Stimulated activated memory B cell treated with anti-CD40 and anti-IgM and Interleukin-4, amounts not matched to agents 10 μg/mL and 1 μg/mL and 100 μg/mL, for 72 hours (primary cell): ENCODE data around the gene TTLL1.
A peak's percentile ranks its signal among the peaks of the same experiment; 100 is the strongest.
"Not testable (repeated sequence)": the region's sequence is repeated elsewhere in the genome, so short reads cannot be mapped to it uniquely, and the experiment has no call there.

Experiments
- ATAC-seq: fragments of 150-1000 bp; cut with Tn5 transposase; 2 replicates; pipeline ENCODE4 v1.10.0; 2021
- H3K27ac Mint-ChIP-seq: one replicate; pipeline ENCODE4 v1.8.0; 2022; ENCODE audit warnings: mild to moderate bottlenecking, mixed read lengths
- H3K27me3 Mint-ChIP-seq: one replicate; pipeline ENCODE4 v1.8.0; 2022; ENCODE audit warnings: mixed read lengths
- H3K36me3 Mint-ChIP-seq: one replicate; pipeline ENCODE4 v1.8.0; 2022; ENCODE audit warnings: mixed read lengths
- H3K4me1 Mint-ChIP-seq: one replicate; pipeline ENCODE4 v1.8.0; 2022; ENCODE audit warnings: mixed read lengths
- H3K4me3 Mint-ChIP-seq: one replicate; pipeline ENCODE4 v1.8.0; 2022; ENCODE audit warnings: mild to moderate bottlenecking, moderate library complexity, mixed read lengths
- H3K9me3 Mint-ChIP-seq: one replicate; pipeline ENCODE4 v1.8.0; 2022; ENCODE audit warnings: mixed read lengths

TTLL1 gene

GRCh38 chr22:43001271-43002201, 87.7 kb downstream of the TTLL1 start:
- ATAC-seq = peak; percentile 76
- H3K4me3 Mint-ChIP-seq = peak overlapping the region; percentile 7
- peak overlapping the region; percentile 84 for H3K27ac Mint-ChIP-seq
- no peaks in the 10 kb centered on the region for H3K9me3 Mint-ChIP-seq
- no peaks in the 10 kb centered on the region for H3K27me3 Mint-ChIP-seq
- H3K4me1 Mint-ChIP-seq = peaks cover 89% of the 10 kb centered on the region
- peaks cover 6% of the 10 kb centered on the region for H3K36me3 Mint-ChIP-seq

- Mint-ChIP-seq H3K27ac (peak overlapping the region; percentile 84), H3K36me3 (peaks cover 6% of the 10 kb centered on the region), H3K4me3 (peak overlapping the region; percentile 49), H3K9me3 (no peaks in the 10 kb centered on the region), H3K27me3 (no peaks in the 10 kb centered on the region), H3K4me1 (peaks cover 88% of the 10 kb centered on the region)
- ATAC-seq = peak; percentile 54
Measured at GRCh38 chr22:43000441-43001175, 88.6 kb downstream of the TTLL1 start.

- Mint-ChIP-seq H3K27ac (peak overlapping the region; percentile 56), H3K4me3 (no peak overlapping the region), H3K36me3 (peaks cover 7% of the 10 kb centered on the region), H3K27me3 (no peaks in the 10 kb centered on the region), H3K9me3 (no peaks in the 10 kb centered on the region), H3K4me1 (peaks cover 88% of the 10 kb centered on the region)
- ATAC-seq = no peak
Measured at GRCh38 chr22:42997582-42998090, 91.6 kb downstream of the TTLL1 start.

- Mint-ChIP-seq H3K36me3 (peaks cover 7% of the 10 kb centered on the region), H3K4me1 (peaks cover 81% of the 10 kb centered on the region), H3K27ac (no peak overlapping the region), H3K9me3 (no peaks in the 10 kb centered on the region), H3K4me3 (no peak overlapping the region), H3K27me3 (no peaks in the 10 kb centered on the region)
- ATAC-seq = no peak
Measured at GRCh38 chr22:42996646-42997365, 92.4 kb downstream of the TTLL1 start.

- H3K36me3 Mint-ChIP-seq, H3K4me3 Mint-ChIP-seq, H3K9me3 Mint-ChIP-seq, ATAC-seq, H3K27me3 Mint-ChIP-seq: not testable (repeated sequence)
- H3K4me1 Mint-ChIP-seq = peaks cover 78% of the 10 kb centered on the region
- H3K27ac Mint-ChIP-seq = peak overlapping the region; percentile 89
Measured at GRCh38 chr22:42995654-42996053, 93.5 kb downstream of the TTLL1 start.

GRCh38 chr22:42994917-42995562, 94.2 kb downstream of the TTLL1 start:
- ATAC-seq = peak; percentile 80
- Mint-ChIP-seq H3K36me3 (peaks cover 7% of the 10 kb centered on the region), H3K9me3 (no peaks in the 10 kb centered on the region), H3K27ac (peak overlapping the region; percentile 89), H3K4me3 (peak overlapping the region; percentile 10), H3K4me1 (peaks cover 78% of the 10 kb centered on the region), H3K27me3 (no peaks in the 10 kb centered on the region)

- Mint-ChIP-seq H3K4me3 (no peak overlapping the region), H3K36me3 (peaks cover 7% of the 10 kb centered on the region), H3K27me3 (no peaks in the 10 kb centered on the region), H3K27ac (peak overlapping the region; percentile 89), H3K4me1 (peaks cover 72% of the 10 kb centered on the region), H3K9me3 (no peaks in the 10 kb centered on the region)
- no peak for ATAC-seq
Measured at GRCh38 chr22:42994276-42994916, 94.8 kb downstream of the TTLL1 start.

- Mint-ChIP-seq H3K4me3 (no peak overlapping the region), H3K27me3 (no peaks in the 10 kb centered on the region), H3K4me1 (peaks cover 65% of the 10 kb centered on the region), H3K27ac (peak overlapping the region; percentile 89), H3K36me3 (peaks cover 7% of the 10 kb centered on the region), H3K9me3 (no peaks in the 10 kb centered on the region)
- ATAC-seq = no peak
Measured at GRCh38 chr22:42993651-42994275, 95.4 kb downstream of the TTLL1 start.

GRCh38 chr22:42992886-42993479, 96.2 kb downstream of the TTLL1 start:
- no peaks in the 10 kb centered on the region for H3K27me3 Mint-ChIP-seq
- H3K27ac Mint-ChIP-seq = no peak overlapping the region
- ATAC-seq = no peak
- H3K9me3 Mint-ChIP-seq = no peaks in the 10 kb centered on the region
- peaks cover 57% of the 10 kb centered on the region for H3K4me1 Mint-ChIP-seq
- peaks cover 7% of the 10 kb centered on the region for H3K36me3 Mint-ChIP-seq
- no peak overlapping the region for H3K4me3 Mint-ChIP-seq

- no peak overlapping the region for H3K4me3 Mint-ChIP-seq
- H3K27ac Mint-ChIP-seq = no peak overlapping the region
- H3K36me3 Mint-ChIP-seq = peaks cover 7% of the 10 kb centered on the region
- peaks cover 53% of the 10 kb centered on the region for H3K4me1 Mint-ChIP-seq
- no peaks in the 10 kb centered on the region for H3K9me3 Mint-ChIP-seq
- ATAC-seq = no peak
- no peaks in the 10 kb centered on the region for H3K27me3 Mint-ChIP-seq
Measured at GRCh38 chr22:42992092-42992491, 97.1 kb downstream of the TTLL1 start.

GRCh38 chr22:42991010-42991651, 98.1 kb downstream of the TTLL1 start:
- Mint-ChIP-seq H3K36me3 (peaks cover 7% of the 10 kb centered on the region), H3K4me1 (peaks cover 57% of the 10 kb centered on the region), H3K9me3 (no peaks in the 10 kb centered on the region), H3K27me3 (no peaks in the 10 kb centered on the region), H3K27ac (peak overlapping the region; percentile 14), H3K4me3 (no peak overlapping the region)
- ATAC-seq = peak; percentile 27

- no peak for ATAC-seq
- Mint-ChIP-seq H3K27me3 (no peaks in the 10 kb centered on the region), H3K4me1 (peaks cover 58% of the 10 kb centered on the region), H3K9me3 (no peaks in the 10 kb centered on the region), H3K27ac (no peak overlapping the region), H3K4me3 (no peak overlapping the region), H3K36me3 (peaks cover 7% of the 10 kb centered on the region)
Measured at GRCh38 chr22:42990131-42990838, 98.9 kb downstream of the TTLL1 start.
